ENCODE data around the gene XAF1.

- TF ChIP-seq SUZ12 (IDR thresholded peaks at IDR 0.05; ENCODE audit: extremely low read depth, insufficient read depth, insufficient read length) (no peak), YY1 (IDR thresholded peaks at IDR 0.05; ENCODE audit: insufficient read depth, insufficient read length) (no peak), ZNF274 (IDR thresholded peaks at IDR 0.05; ENCODE audit: low read depth, low read length) (no peak)
Measured at GRCh38 chr17:6712854-6713129, 43.1 kb upstream of the XAF1 start.

Data from NT2/D1 (cell line).